ENCODE results near the gene ENTR1.
"Not testable (repeated sequence)": the region's sequence is repeated elsewhere in the genome, so short reads cannot be mapped to it uniquely, and the experiment has no call there.

Gene ENTR1

DNA sequence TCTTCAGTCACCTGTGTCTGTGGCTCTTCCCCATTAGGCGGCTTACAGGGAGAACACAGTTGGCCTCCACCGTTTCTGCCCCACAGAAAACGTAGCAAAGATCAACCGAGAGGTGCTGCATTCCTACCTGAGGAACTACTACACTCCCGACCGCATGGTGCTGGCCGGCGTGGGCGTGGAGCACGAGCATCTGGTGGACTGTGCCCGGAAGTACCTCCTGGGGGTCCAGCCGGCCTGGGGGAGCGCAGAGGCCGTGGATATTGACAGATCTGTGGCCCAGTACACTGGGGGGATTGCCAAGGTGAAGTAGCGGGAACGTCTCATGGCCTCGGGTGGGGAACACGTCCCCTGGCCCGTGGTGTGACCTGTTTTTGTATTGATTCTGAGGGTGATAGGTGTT is 6.5 kb upstream of the ENTR1 start:
- H3K27ac ChIP-seq = no peak overlapping the region
- TF ChIP-seq, protein P1, sequence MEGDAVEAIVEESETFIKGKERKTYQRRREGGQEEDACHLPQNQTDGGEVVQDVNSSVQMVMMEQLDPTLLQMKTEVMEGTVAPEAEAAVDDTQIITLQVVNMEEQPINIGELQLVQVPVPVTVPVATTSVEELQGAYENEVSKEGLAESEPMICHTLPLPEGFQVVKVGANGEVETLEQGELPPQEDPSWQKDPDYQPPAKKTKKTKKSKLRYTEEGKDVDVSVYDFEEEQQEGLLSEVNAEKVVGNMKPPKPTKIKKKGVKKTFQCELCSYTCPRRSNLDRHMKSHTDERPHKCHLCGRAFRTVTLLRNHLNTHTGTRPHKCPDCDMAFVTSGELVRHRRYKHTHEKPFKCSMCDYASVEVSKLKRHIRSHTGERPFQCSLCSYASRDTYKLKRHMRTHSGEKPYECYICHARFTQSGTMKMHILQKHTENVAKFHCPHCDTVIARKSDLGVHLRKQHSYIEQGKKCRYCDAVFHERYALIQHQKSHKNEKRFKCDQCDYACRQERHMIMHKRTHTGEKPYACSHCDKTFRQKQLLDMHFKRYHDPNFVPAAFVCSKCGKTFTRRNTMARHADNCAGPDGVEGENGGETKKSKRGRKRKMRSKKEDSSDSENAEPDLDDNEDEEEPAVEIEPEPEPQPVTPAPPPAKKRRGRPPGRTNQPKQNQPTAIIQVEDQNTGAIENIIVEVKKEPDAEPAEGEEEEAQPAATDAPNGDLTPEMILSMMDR (conservative IDR thresholded peaks at IDR 0.05) = no peak
- TF ChIP-seq ZFX (IDR thresholded peaks at IDR 0.05) = no peak

DNA sequence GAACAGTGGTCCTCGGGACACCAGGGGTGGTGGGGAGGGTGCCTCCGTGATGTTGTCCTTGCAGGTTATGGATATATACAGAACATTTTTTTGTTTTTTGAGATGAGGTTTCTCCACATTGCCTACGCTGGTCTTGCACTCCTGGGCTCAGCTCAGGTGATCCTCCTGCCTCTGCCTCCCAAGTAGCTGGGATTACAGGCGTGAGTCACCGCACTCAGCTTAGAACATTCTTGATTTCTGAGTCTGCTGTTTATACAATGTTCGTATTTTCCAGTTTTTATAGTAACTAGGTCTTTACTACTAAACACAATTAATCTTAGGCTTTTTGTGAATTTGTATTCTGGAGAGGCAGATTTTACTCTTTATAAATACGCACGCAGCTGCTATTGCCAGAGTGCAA is 6.0 kb upstream of the ENTR1 start:
- H3K27ac ChIP-seq = no peak overlapping the region
- no peak for TF ChIP-seq ZFX (IDR thresholded peaks at IDR 0.05)
- TF ChIP-seq, protein P1 (conservative IDR thresholded peaks at IDR 0.05) = no peak

DNA sequence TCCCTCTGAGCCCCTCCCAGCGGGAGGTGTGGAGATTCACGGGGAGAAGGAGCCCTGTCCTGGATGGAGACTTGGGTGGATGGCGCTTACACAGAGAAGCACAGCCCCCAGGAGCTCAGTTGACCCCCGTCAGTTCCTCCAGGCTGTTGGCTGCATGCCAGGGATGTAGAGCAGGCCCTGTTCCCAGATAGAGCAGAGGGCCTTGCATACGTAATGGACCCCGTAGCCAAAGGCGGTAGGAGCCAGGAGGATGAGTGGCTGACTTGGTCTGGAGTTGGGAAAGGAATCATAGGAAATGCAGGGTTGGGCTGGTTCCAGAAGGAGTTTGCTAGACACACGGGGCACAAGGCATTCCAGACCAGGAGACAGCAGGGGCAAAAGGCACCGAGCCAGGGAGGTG is 2.5 kb upstream of the ENTR1 start:
- TF ChIP-seq, protein P1 (conservative IDR thresholded peaks at IDR 0.05) = no peak
- no peak for TF ChIP-seq ZFX (IDR thresholded peaks at IDR 0.05)
- no peak overlapping the region for H3K27ac ChIP-seq

DNA sequence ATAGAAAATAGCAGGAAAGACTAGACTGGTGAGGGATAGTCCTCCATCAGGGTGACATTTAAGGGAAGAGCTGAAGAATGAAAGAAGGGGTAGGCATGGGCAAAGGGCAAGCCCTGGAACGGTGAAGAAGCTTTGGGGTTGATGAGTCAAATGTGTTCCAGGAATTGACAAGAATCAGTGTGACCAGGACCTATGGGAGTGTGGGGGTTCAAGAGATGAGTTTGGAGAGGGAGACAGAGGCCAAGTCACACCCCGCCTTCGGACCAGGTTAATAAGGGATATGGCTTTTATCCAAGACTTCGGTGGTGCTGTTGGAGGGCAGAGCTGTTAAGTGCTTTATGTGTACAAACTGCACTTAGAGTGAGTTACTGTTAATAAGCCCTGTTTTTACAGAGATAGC is 964 bp upstream of the ENTR1 start:
- H3K27ac ChIP-seq = peak overlapping the region; percentile 93
- TF ChIP-seq ZFX (IDR thresholded peaks at IDR 0.05) = no peak
- TF ChIP-seq, protein P1 (conservative IDR thresholded peaks at IDR 0.05) = no peak

DNA sequence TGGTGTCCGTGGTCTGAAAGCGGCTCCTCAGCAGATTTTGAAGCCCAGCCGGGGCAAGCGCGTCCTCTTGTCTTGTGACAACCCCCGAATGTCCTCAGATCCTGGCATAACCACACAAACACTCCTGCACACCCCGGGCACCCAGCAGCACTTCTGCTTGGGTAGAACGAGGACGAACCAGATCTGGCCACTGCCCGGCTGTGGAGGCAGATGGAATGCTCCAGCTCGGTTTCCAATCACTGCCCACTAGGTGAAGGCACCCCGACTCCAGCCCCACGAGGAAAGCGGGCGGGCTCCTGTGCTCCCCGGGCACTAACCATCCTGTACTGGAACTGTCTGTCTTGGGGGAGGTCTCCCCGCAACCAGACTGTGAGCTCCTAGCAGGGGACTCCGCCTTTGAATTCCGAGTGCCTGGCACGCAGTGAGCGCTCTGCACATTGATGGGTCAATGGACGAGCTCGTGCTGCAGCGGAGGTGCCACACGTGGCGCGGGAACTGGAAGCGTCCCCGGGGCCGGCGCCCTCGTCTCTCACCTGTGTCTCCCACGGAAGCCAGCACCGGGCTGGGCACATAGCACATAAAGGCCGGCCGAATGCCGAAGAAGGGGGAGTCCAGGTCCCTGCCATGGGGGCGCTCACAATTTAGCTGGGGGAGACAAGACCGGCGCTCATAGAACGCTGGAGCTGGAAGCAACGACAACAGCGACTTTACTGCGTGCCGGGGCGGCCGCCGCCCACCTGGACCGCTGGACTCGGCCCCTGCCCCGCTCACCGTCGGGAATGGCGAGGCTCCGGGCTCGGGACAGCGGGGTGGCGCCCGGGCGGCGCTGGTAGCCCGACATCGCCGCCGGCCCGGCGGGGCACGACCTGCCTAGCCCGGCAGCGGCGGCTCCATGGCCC is 608 bp downstream of the ENTR1 start:
- peak overlapping the region; percentile 93 for H3K27ac ChIP-seq
- no peak for TF ChIP-seq ZFX (IDR thresholded peaks at IDR 0.05)
- TF ChIP-seq, protein P1 (conservative IDR thresholded peaks at IDR 0.05) = no peak

DNA sequence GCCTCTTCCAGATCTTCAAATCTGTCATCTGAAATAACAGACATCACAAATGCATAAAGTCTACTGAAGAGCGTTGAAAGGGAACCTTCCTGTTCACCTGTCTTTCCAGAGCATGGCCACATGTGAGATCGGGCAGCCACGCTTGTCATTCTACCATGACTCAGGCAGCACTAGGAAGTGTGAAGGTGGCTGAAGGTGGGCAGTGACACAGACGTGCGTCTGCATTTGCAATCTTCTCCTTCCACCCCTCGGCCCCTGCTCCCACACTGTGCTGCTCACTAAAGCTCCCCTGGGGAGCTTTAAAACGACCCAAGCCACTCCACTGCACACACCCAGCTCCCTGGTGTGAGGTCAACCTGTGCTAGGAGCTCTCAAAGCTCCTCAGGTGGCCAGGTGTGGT is 2.5 kb downstream of the ENTR1 start:
- TF ChIP-seq ZFX (IDR thresholded peaks at IDR 0.05) = no peak
- no peak overlapping the region for H3K27ac ChIP-seq

DNA sequence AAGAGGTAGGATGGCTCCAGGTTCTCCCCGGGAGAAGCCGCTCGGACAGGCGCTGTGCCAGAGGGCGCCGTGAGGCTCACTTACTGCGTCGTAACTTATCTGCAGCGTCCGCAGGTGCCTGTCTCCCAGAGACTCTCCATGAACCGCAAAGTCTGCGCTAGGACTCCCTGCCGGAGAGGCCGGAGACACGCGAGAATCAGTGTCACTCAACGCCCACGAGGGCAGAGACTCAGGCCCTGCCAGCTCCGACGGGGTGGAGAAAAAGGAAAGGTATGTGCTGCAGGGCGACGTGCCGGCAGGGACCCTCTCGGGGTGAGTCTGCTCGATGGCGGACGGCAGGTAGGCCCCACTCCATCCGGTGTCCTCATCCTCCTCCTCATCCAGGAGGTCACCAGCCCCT is 3.4 kb downstream of the ENTR1 start:
- not testable (repeated sequence) for H3K27ac ChIP-seq

DNA sequence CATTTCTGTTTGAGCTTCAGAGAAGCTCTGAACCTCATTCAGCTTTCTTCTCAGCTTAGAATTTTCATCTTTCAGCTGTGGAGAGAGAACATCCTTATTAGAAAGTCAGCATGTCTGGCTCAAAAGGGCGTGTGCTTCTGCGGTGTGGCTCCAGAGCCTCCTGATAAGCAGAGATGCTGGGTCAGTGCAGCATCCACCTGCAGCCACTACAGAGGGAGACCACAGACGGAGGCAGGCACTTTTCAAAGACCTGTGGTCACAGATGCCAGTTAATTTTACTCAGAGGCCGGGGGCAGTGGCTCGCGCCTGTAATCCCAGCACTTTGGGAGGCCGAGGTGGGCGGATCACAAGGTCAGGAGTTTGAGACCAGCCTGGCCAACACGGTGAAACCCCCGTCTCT is 4.5 kb downstream of the ENTR1 start:
- H3K27ac ChIP-seq = not testable (repeated sequence)

DNA sequence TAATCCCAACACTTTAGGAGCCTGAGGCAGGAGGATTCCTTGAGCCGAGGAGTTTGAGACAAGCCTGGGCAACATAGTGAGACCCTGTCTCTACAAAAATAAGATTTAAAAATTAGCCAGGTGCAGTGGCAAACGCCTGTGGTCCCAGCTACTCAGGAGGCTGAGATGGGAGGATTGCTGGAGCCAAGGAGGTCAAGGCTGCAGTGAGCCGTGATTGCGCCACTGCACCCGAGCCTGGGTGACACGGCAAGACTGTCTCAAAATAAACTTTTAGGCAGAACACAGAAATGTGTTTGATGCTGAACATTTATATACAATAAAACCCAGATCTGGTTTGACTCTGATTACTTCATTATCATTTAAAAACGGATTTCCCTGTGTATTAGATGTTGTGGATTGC is 4.9 kb downstream of the ENTR1 start:
- no peak overlapping the region for H3K27ac ChIP-seq
- TF ChIP-seq, protein P1 (conservative IDR thresholded peaks at IDR 0.05) = no peak
- no peak for TF ChIP-seq ZFX (IDR thresholded peaks at IDR 0.05)

Data from C4-2B (cell line).